NT2/D1 (cell line): ENCODE results near the gene SET.

Experiments
- SUZ12 ChIP-seq: IDR thresholded peaks from 2 replicates; pipeline ENCODE4 v1.6.1; 2011; ENCODE audit not compliant: insufficient read length, insufficient read depth; ENCODE audit errors: extremely low read depth
- YY1 ChIP-seq: IDR thresholded peaks from 2 replicates; pipeline ENCODE4 v1.6.1; 2011; ENCODE audit not compliant: insufficient read length, insufficient read depth
- ZNF274 ChIP-seq: IDR thresholded peaks from 2 replicates; pipeline ENCODE4 v1.6.1; 2011; ENCODE audit warnings: mild to moderate bottlenecking, low read depth, low read length

DNA sequence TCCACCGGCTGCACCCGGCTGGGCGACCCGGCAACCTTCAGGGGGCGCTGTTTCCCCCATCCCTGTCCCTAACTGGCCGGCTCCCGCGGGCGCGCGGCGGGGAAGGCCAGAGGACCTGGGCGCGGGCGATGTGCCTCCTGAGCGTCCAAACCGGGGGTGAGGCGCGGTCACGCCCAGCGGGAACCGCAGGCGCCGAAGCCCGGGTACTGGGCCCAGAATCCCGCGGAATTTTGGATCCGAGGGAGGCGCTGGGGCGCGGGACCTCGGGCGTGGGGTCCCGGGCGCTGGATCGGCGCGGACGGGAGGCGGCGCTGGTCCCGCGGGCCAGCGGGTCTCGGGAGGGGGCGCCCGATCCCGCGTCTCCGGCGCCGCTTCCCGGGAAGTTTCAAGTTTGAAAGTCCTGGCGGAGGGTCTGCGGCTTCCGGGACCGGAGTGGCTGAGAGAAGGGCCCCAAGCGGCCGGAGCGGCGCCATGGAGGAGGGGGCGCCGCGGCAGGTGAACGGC lies 13.5 kb downstream of the SET start, which contains the start of gene PKN3:
- TF ChIP-seq ZNF274 (no peak), YY1 (no peak), SUZ12 (no peak)
